HG02610 (cell line): ENCODE results near the gene SIPA1L3.
A peak's percentile ranks its signal among the peaks of the same experiment; 100 is the strongest.
"Not testable (repeated sequence)": the region's sequence is repeated elsewhere in the genome, so short reads cannot be mapped to it uniquely, and the experiment has no call there.

Experiments
- ATAC-seq: cut with Tn5 transposase; IDR thresholded peaks from one replicate; pipeline ENCODE4 v1.9.1; 2021; ENCODE audit warnings: mild to moderate bottlenecking, moderate library complexity; ENCODE audit not compliant: unreplicated experiment

SIPA1L3 gene

GRCh38 chr19:38018694-38019395 is 111.8 kb downstream of the SIPA1L3 start:
- ATAC-seq, result no peak

GRCh38 chr19:38019396-38019724 is 112.4 kb downstream of the SIPA1L3 start:
- no peak for ATAC-seq

DNA sequence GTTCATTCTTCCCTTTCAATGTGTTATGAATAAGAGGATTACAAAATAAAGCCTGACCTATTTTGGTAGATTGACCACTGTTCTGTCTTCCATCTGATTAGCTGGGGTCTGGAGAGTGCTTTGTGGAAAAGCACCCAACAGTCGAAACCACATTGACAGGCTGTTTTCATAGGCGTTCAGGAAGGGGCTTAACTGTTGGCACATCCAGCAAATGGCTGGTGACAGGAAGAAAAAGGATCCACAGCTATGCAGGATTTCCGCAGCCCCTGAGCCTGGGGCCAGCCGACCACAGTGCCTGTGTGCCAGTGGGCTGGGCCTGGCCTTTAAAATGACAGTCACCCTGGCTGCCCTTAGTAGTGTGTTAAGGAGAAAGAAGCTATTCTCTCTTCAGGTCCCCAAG is 113.3 kb downstream of the SIPA1L3 start:
- no peak for ATAC-seq

- no peak for ATAC-seq
These were observed 114.3 kb downstream of the SIPA1L3 start for GRCh38 chr19:38021352-38021751.

DNA sequence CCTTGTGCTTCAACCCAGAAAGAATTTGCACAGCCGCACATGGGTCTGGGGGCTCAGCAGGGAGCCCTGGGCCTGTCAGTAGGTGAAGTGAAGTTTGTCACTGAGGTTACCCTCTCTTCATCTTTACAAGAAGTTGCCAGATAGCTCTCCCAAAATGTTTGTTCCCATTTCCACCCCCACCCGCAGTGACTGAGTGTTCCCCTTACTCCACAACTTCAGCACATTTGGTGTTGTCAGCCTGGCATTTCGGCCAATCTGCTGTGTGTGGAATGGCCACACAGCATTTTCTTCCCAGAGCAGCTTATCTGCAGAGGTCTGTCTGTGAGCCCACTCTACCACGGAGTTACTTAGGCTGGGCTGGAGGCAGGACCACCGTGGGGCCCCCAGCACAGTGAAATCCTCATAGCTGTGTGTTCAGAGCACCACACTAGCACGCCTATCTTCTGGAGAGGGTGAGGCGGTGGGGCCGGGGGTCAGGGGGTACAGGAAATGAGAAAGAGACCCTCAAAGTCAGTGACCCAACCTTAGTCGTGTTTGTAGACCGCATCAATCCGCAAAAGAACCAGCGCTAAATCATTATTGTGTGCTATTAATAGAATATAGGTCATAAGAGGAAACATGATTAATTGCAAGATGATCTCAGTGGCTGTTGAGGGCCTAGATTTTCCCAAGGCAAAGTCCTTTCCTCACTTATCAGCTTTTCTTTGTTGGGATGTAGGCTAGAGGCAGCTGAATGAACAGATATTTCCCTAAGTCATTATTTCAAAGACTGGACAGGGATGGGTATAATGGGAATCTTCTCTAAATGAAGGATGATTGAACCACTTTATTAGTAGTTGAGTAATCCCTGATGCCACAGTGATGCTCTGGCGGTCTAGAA is 116.0 kb downstream of the SIPA1L3 start:
- ATAC-seq, result no peak

DNA sequence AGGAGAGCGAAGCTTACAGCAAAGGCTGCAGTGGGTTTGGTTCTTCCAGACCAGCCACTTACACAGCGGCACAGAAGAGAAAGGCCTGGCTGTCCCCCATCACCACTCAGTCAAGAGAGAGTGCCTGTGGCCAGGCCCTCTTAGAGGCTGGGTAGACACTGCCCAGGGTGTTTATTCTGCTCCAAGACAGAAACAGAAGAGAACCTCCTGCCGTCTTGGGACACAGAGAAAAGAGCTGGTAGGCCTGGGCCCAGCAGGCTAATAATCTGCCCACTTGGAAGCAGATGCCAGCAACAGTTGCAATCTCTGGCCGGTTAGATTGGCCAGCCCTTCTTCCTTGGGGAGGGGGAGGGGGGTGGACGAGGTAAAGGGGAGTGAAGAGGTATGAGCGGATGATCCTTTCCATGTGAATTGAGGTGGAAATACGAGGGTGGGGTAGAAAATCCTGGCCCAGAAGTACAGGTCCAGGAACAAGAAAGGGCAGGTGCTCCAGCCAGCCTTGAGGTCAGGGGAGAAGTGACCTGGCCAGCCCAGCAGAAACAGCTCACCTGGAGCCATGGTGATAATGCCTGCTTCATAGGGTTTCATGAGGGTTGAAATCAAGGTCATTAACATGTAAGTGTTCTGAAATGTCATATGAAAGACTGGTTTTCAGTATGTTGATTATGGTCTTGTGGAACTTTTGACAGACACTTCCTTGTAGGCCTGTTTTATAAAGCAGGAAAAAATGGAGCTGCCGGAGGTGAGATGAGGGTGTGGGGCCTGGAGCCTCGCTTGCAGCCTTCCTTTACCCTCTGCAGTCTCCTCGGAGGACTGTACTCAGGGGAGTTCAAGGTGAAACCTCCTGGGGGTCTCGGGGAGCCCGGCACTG is 116.9 kb downstream of the SIPA1L3 start:
- ATAC-seq, result no peak

- ATAC-seq, result no peak
These were observed 118.2 kb downstream of the SIPA1L3 start for GRCh38 chr19:38024992-38025908.

GRCh38 chr19:38025909-38026307 is 118.9 kb downstream of the SIPA1L3 start:
- no peak for ATAC-seq

GRCh38 chr19:38028913-38029510 is 122.0 kb downstream of the SIPA1L3 start:
- ATAC-seq, result no peak

GRCh38 chr19:38030001-38030400 is 123.0 kb downstream of the SIPA1L3 start:
- not testable (repeated sequence) for ATAC-seq

DNA sequence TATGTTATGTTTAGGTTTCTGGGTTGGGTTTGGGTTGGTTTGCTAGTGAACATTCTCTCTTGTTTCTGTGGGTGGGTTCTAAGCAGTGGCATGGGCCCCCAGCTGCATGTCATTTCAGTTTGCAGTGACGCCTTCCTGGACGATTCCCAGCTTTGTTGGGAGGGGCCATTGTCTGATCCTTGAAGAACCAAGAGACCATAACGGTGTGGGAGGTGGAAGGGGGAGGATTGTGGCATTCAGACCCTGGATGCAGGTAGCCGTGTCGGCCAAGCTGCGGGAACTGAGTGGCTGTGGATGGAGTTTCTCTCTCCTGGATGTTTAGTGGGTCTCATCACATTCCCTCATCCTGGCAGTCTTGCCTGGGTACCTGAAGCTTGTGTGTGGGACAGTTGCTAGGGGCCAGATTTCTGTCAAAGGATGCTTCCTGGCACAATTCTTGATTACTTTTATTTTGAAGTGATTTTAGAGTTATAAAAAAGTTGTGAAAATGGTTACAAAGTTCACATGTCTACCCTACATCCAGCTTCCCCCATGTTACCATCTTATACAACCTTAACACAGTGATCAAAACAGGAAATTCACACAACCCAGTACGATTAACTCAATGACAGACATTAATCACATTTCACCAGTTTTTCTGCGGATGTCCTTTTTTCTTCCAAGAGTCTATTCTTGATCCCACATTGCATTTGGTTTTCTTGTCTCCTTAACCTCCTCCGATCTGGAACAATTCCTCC is 123.8 kb downstream of the SIPA1L3 start:
- ATAC-seq, result no peak

- ATAC-seq, result no peak
These were observed 124.4 kb downstream of the SIPA1L3 start for GRCh38 chr19:38031423-38031770.

DNA sequence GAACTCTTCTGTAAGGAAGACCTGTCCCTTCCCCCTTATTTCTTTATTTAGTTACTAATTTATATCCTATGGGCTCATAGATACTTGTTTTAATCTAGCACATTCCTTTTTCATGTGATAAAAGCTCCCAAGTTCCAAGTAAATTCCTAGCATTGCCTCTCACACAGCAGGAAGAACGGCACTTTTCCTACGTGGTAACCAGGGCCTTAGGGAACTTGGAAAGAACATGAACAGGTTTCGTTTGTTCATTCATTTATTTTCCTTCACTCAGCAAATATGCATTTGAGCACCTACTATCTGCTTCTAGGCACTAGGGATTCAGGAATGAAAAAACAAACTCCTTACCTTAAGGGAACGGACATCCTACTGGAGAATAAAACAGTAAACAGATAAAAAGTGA is 125.1 kb downstream of the SIPA1L3 start:
- no peak for ATAC-seq

- ATAC-seq, result no peak
These were observed 125.9 kb downstream of the SIPA1L3 start for GRCh38 chr19:38032951-38033350.

DNA sequence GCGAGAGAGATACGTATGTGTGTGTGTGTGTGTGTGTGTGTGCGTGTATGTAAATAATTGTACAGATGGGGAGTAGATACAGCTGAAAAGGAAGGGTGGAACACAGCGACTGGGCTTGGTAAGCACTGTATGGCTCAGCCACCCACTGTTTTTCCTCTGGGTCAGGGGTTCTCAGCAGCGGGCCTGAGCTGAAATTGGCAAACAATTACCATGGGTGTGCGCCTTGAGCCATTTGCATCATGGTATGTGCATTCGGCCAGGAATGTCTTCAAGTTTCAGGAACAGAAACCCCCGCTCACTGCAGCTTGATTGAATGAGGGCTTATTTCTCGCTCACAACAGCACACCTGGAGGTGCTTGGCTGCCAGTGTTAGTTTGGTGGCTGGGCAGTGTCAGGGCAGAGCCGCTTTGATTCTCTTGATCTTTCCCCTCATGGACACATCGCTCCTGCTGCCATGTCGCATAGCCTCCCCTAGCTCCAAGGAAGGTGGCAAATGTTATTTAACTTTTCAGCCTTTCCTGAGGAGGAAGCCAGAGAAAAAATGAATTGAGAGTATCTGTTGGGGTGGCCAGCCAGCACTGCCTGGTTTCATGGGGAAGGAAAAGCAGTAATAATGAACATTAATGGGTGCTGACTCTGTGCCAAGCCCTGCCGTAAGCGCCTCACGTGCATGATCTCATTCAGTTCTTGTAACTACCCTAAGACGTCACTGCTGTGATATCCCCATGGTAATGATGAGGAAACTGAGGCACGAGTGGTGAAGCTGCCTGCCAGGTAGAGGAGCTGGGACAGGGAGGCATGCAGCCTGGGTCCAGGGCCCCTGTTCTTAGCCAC is 126.9 kb downstream of the SIPA1L3 start:
- peak; percentile 58 for ATAC-seq

DNA sequence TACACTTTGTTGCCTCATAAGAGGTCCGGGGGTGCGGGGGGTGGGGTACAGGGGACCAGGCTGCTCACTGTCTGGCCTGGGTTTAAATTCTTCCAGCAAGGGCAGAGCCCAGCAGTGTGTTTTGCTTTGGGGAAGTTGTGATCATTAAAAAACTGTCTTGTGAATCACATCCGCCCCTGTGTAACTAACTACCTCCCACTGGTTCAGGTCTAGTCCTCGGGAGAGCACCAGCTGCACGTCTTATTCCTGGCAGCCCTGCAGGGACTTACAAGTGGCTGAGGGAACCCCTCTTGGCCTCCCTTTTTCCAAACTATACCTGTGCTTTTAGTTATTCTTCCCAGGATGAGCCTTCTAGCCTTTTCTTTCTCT is 127.5 kb downstream of the SIPA1L3 start:
- peak; percentile 11 for ATAC-seq

DNA sequence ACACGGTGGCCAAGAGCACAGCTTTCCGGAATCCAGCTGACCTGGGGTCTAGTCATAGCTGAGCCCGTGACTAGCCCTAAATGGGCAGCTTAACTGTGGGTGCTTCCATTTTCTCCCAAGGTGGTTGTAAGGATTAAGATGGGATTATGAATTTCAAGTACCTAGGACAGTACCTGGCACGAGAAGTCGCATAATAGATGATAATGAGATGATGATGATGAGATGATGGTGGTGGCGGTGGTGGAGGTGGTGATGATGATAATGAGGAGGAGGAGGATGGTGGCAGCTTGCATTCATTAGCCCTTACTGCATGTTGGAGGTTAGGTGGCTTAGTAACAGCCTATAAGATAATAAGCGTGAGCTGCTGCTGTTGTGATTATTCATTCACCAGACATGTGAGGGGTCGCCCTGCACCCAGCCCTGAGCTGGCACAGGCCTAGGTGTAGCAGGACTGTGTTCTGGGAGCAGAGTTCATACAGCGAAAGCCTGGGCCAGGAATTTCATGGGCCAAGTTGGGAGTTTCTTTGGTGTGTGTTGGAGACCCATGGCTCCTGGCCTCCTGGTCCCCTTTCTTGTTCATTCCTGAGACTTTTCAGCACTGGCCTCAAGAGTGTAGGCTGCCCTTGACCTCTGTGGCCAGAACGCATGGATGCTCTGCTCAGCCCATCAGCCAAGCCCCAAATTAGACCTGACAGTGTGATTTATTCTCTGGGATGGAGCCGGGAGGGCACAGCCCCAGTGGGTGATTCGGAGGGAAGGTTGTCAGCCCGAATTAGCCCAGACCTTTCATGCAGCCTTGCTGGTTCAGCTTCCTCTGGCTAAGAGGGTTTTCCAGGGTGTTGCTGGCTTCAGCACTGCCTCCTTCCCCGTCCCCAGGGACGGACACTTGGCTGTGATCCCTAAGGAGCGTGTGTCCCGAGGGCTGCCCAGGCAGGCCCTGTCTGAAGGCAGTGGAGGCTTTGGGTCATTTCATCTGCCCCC is 128.8 kb downstream of the SIPA1L3 start:
- no peak for ATAC-seq
